ENCODE results near the gene SMCO4.

SMCO4 gene

GRCh38 chr11:93477684-93478234, 65.4 kb downstream of the SMCO4 start:
- H3K9me3 ChIP-seq (ENCODE audit: insufficient read depth, low read length): no peaks in the 10 kb centered on the region
- H3K4me2 ChIP-seq (ENCODE audit: low read depth, low read length, poor library complexity, severe bottlenecking): no peak overlapping the region
- TF ChIP-seq EZH2phosphoT487 (conservative IDR thresholded peaks at IDR 0.05; ENCODE audit: low read length) (no peak), CTCF (IDR thresholded peaks at IDR 0.05; ENCODE audit: insufficient read depth, low read length, poor library complexity, severe bottlenecking) (no peak)
- H4K20me1 ChIP-seq (ENCODE audit: low read depth, low read length): no peaks in the 10 kb centered on the region
- H3K79me2 ChIP-seq (ENCODE audit: insufficient read depth, low read length): no peaks in the 10 kb centered on the region
- no peaks in the 10 kb centered on the region for H3K9me2 ChIP-seq (replicated peaks; ENCODE audit: insufficient read depth, low read length)
- H3K4me3 ChIP-seq (ENCODE audit: insufficient read depth, low read length, poor library complexity, severe bottlenecking): no peak overlapping the region
- no peak overlapping the region for H3K27ac ChIP-seq (ENCODE audit: low read depth, low read length)
- H3F3A ChIP-seq (ENCODE audit: insufficient read depth): no peaks in the 10 kb centered on the region
- H3K9ac ChIP-seq (ENCODE audit: low read length): no peak overlapping the region
- no peaks in the 10 kb centered on the region for H3K36me3 ChIP-seq (ENCODE audit: low read length)
- H3K27me3 ChIP-seq (ENCODE audit: low read length): no peaks in the 10 kb centered on the region; the same call in 1 of the 2 replicates
- no peak overlapping the region for H2AFZ ChIP-seq (ENCODE audit: low read depth, low read length, severe bottlenecking)

GRCh38 chr11:93476796-93477195, 66.4 kb downstream of the SMCO4 start:
- H3K4me3 ChIP-seq (ENCODE audit: insufficient read depth, low read length, poor library complexity, severe bottlenecking): no peak overlapping the region
- H3K27me3 ChIP-seq (ENCODE audit: low read length): no peaks in the 10 kb centered on the region; the same call in 1 of the 2 replicates
- H3K9me2 ChIP-seq (replicated peaks; ENCODE audit: insufficient read depth, low read length): no peaks in the 10 kb centered on the region
- no peaks in the 10 kb centered on the region for H3F3A ChIP-seq (ENCODE audit: insufficient read depth)
- H3K9me3 ChIP-seq (ENCODE audit: insufficient read depth, low read length): no peaks in the 10 kb centered on the region
- H3K4me2 ChIP-seq (ENCODE audit: low read depth, low read length, poor library complexity, severe bottlenecking): no peak overlapping the region
- H3K36me3 ChIP-seq (ENCODE audit: low read length): no peaks in the 10 kb centered on the region
- H2AFZ ChIP-seq (ENCODE audit: low read depth, low read length, severe bottlenecking): no peak overlapping the region
- no peak for TF ChIP-seq EZH2phosphoT487 (conservative IDR thresholded peaks at IDR 0.05; ENCODE audit: low read length)
- TF ChIP-seq CTCF (IDR thresholded peaks at IDR 0.05; ENCODE audit: insufficient read depth, low read length, poor library complexity, severe bottlenecking): no peak
- H3K79me2 ChIP-seq (ENCODE audit: insufficient read depth, low read length): no peaks in the 10 kb centered on the region
- no peak overlapping the region for H3K9ac ChIP-seq (ENCODE audit: low read length)
- no peak overlapping the region for H3K27ac ChIP-seq (ENCODE audit: low read depth, low read length)
- no peaks in the 10 kb centered on the region for H4K20me1 ChIP-seq (ENCODE audit: low read depth, low read length)

- H3K9me2 ChIP-seq (replicated peaks; ENCODE audit: insufficient read depth, low read length): no peaks in the 10 kb centered on the region
- TF ChIP-seq CTCF (IDR thresholded peaks at IDR 0.05; ENCODE audit: insufficient read depth, low read length, poor library complexity, severe bottlenecking) (no peak), EZH2phosphoT487 (conservative IDR thresholded peaks at IDR 0.05; ENCODE audit: low read length) (no peak)
- no peaks in the 10 kb centered on the region for H3K79me2 ChIP-seq (ENCODE audit: insufficient read depth, low read length)
- H3K4me3 ChIP-seq (ENCODE audit: insufficient read depth, low read length, poor library complexity, severe bottlenecking): no peak overlapping the region
- H3K9ac ChIP-seq (ENCODE audit: low read length): no peak overlapping the region
- no peaks in the 10 kb centered on the region for H4K20me1 ChIP-seq (ENCODE audit: low read depth, low read length)
- no peaks in the 10 kb centered on the region for H3K9me3 ChIP-seq (ENCODE audit: insufficient read depth, low read length)
- no peak overlapping the region for H2AFZ ChIP-seq (ENCODE audit: low read depth, low read length, severe bottlenecking)
- no peak overlapping the region for H3K27ac ChIP-seq (ENCODE audit: low read depth, low read length)
- no peaks in the 10 kb centered on the region for H3K36me3 ChIP-seq (ENCODE audit: low read length)
- H3K27me3 ChIP-seq (ENCODE audit: low read length): no peaks in the 10 kb centered on the region; the same call in 1 of the 2 replicates
- no peaks in the 10 kb centered on the region for H3F3A ChIP-seq (ENCODE audit: insufficient read depth)
- no peak overlapping the region for H3K4me2 ChIP-seq (ENCODE audit: low read depth, low read length, poor library complexity, severe bottlenecking)
Measured at GRCh38 chr11:93474123-93474522, 69.1 kb downstream of the SMCO4 start.

Data from SU-DHL-6 (cell line).